A673 (cell line): Measurements from ENCODE around the gene NUBPL. TPM values are rescaled to one million over a fixed set of nuclear protein-coding genes. Genes with fewer than 3 reads are reported as not detected.
A peak's percentile ranks its signal among the peaks of the same experiment; 100 is the strongest.
"Not testable (repeated sequence)": the region's sequence is repeated elsewhere in the genome, so short reads cannot be mapped to it uniquely, and the experiment has no call there.

Source experiments
- BruUV-seq: library from RNA; stranded (reverse); fragments of 400-500 nt; replicated peaks from 2 replicates; lab custom pipeline; 2021; lab: Mats Ljungman, UMichigan
- CTCF ChIA-PET: fragments of 300-600 bp; sonication (Branson Sonifier 250); formaldehyde crosslinking; loops from one replicate; lab custom pipeline; 2022; ENCODE audit warnings: antibody characterized with exemption; lab: Charles Lee
- POLR2A ChIA-PET: fragments of 300-600 bp; sonication (Branson Sonifier 250); formaldehyde crosslinking; loops from one replicate; lab custom pipeline; 2022; ENCODE audit warnings: antibody characterized with exemption; ENCODE audit not compliant: low non-redundant PET; lab: Charles Lee
- DNase-seq: peaks from one replicate; pipeline ENCODE4 v3.0.0-alpha.2; 2015; ENCODE audit warnings: low spot score
- H3K27ac ChIP-seq: fragments of 200-600 bp; sonication (generic); 2 replicates; pipeline ENCODE4 v1.5.1; 2016; ENCODE audit warnings: mixed run types, low read depth, mild to moderate bottlenecking, mixed read lengths, antibody characterized with exemption, low read length; ENCODE audit not compliant: poor library complexity, severe bottlenecking
- H3K27me3 ChIP-seq: fragments of 200-600 bp; sonication (generic); replicated peaks from 2 replicates; pipeline ENCODE4 v1.6.1; 2017; ENCODE audit warnings: mixed run types, low read depth, mild to moderate bottlenecking, mixed read lengths, antibody characterized with exemption, low read length; ENCODE audit not compliant: insufficient read depth, poor library complexity
- H3K36me3 ChIP-seq: fragments of 200-600 bp; sonication (generic); 2 replicates; pipeline ENCODE4 v1.6.1; 2016; ENCODE audit warnings: mixed run types, mild to moderate bottlenecking, mixed read lengths, antibody characterized with exemption, low read length; ENCODE audit not compliant: insufficient read depth, poor library complexity, severe bottlenecking
- H3K4me1 ChIP-seq: fragments of 200-600 bp; sonication (generic); 2 replicates; pipeline ENCODE4 v1.6.1; 2017; ENCODE audit warnings: mixed run types, mild to moderate bottlenecking, mixed read lengths, antibody characterized with exemption, low read length; ENCODE audit not compliant: insufficient read depth, poor library complexity, severe bottlenecking
- H3K4me3 ChIP-seq: fragments of 200-600 bp; sonication (generic); 2 replicates; pipeline ENCODE4 v1.5.1; 2016; ENCODE audit warnings: low read depth, mixed run types, mild to moderate bottlenecking, mixed read lengths, low read length; ENCODE audit not compliant: poor library complexity, severe bottlenecking
- H3K9me3 ChIP-seq: fragments of 200-600 bp; sonication (generic); 2 replicates; pipeline ENCODE4 v1.6.1; 2016; ENCODE audit warnings: mixed run types, low read depth, mild to moderate bottlenecking, mixed read lengths, antibody characterized with exemption, low read length; ENCODE audit not compliant: poor library complexity, severe bottlenecking
- CTCF ChIP-seq: fragments of 300-800, 200-600 bp; sonication (generic); conservative IDR thresholded peaks from 2 replicates; pipeline ENCODE4 v1.5.1; 2017; ENCODE audit warnings: low read depth, mild to moderate bottlenecking, antibody characterized with exemption, low read length, moderate library complexity, mixed read lengths
- EZH2 ChIP-seq: fragments of 200-600 bp; sonication (generic); IDR thresholded peaks from 2 replicates; pipeline ENCODE4 v1.6.1; 2017; ENCODE audit warnings: borderline replicate concordance, low read depth, mild to moderate bottlenecking, mixed read lengths, antibody characterized with exemption, low read length; ENCODE audit not compliant: poor library complexity, severe bottlenecking
- intact Hi-C: fragments of 100-400 bp; cut with micrococcal nuclease; formaldehyde crosslinking; loops from one replicate; pipeline ENCODE4 v1.10.0; 2022; ENCODE audit not compliant: unreplicated experiment
- total RNA-seq: library from RNA; stranded (reverse); gene quantifications from 2 replicates; pipeline ENCODE4 v1.2.3, GENCODE V29; 2021

NUBPL gene
- total RNA-seq, 1 experiment from 2014 or later, result 15.5 TPM

DNA sequence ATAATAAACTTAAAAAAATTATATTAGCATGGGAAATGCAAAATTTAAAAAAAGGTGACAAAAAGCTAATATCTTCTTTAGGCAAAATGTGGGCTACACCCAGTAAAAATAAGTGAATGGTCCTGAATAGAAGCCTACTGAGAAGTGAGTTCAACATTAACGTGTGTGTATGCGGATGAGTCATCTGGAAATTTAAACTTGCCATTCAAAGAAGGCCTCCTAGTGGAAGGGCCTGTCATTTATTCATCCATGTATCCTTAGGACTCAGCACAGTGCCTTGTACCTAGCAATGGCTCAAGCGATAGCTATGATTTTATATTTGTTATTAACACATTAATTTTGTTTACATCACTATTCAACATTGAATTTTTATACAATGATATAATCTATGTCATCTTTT is 226.2 kb downstream of the NUBPL start:
- intact Hi-C loops, result no loop called here
- DNase-seq, result peak; percentile 44

GRCh38 chr14:31788340-31788739 is 227.1 kb downstream of the NUBPL start:
- POLR2A ChIA-PET, result no interaction called here
- H3K36me3 ChIP-seq, result no peaks in the 10 kb centered on the region
- H3K4me1 ChIP-seq, result no peaks in the 10 kb centered on the region
- no peaks in the 10 kb centered on the region for H3K9me3 ChIP-seq
- DNase-seq, result no peak
- no peak for TF ChIP-seq EZH2
- no peak for TF ChIP-seq CTCF
- H3K4me3 ChIP-seq, result no peak overlapping the region
- no peaks in the 10 kb centered on the region for H3K27me3 ChIP-seq
- no TSS peak for BruUV-seq
- CTCF ChIA-PET, result no interaction called here
- intact Hi-C loops, result no loop called here
- H3K27ac ChIP-seq, result no peak overlapping the region

More for the DNA sequence above, 226.2 kb downstream of the NUBPL start:
- peaks cover 3% of the 10 kb centered on the region for H3K9me3 ChIP-seq
- H3K36me3 ChIP-seq, result no peaks in the 10 kb centered on the region
- BruUV-seq, result no TSS peak
- CTCF ChIA-PET, result no interaction called here
- TF ChIP-seq CTCF (peak; percentile 28; the same call in 1 of the 2 replicates), EZH2 (no peak)
- no peaks in the 10 kb centered on the region for H3K4me1 ChIP-seq
- H3K27ac ChIP-seq, result no peak overlapping the region
- H3K27me3 ChIP-seq, result no peaks in the 10 kb centered on the region
- POLR2A ChIA-PET, result no interaction called here
- H3K4me3 ChIP-seq, result no peak overlapping the region

- POLR2A ChIA-PET, result no interaction called here
- BruUV-seq, result no TSS peak
These were observed 231.5 kb downstream of the NUBPL start for GRCh38 chr14:31792726-31793125.

GRCh38 chr14:31797946-31798345 is 236.7 kb downstream of the NUBPL start:
- H3K27me3 ChIP-seq, H3K36me3 ChIP-seq, BruUV-seq, H3K4me1 ChIP-seq, DNase-seq, H3K9me3 ChIP-seq, CTCF ChIA-PET, H3K27ac ChIP-seq, POLR2A ChIA-PET, H3K4me3 ChIP-seq, intact Hi-C loops: not testable (repeated sequence)

More at GRCh38 chr14:31792726-31793125, 231.5 kb downstream of the NUBPL start:
- Histone ChIP-seq H3K27ac (no peak overlapping the region), H3K27me3 (no peaks in the 10 kb centered on the region), H3K4me3 (no peak overlapping the region), H3K9me3 (no peaks in the 10 kb centered on the region), H3K36me3 (no peaks in the 10 kb centered on the region), H3K4me1 (no peaks in the 10 kb centered on the region)
- CTCF ChIA-PET, result no interaction called here
- DNase-seq, result no peak
- intact Hi-C loops, result no loop called here
- no peak for TF ChIP-seq CTCF
- no peak for TF ChIP-seq EZH2
